ENCODE data around the gene SGMS2. TPM values are rescaled to one million over a fixed set of nuclear protein-coding genes. Genes with fewer than 3 reads are reported as not detected.

The SGMS2 gene
- total RNA-seq, 2 experiments from 2014 or later: 0.14 to 0.40 TPM

GRCh38 chr4:107906458-107907100 lies 81.8 kb downstream of the SGMS2 start:
- DNase-seq (no peak), ATAC-seq (no peak)
- H3K9me3 Mint-ChIP-seq: peaks cover 4% of the 10 kb centered on the region
- intact Hi-C loops (cut with micrococcal nuclease): no loop called here
- CTCF ChIA-PET: no interaction called here
- no peak overlapping the region for H3K27ac Mint-ChIP-seq
- H3K36me3 Mint-ChIP-seq (ENCODE audit: low read depth): no peaks in the 10 kb centered on the region
- TF ChIP-seq CTCF (IDR thresholded peaks at IDR 0.05): no peak
- H3K27me3 Mint-ChIP-seq: peaks cover 2% of the 10 kb centered on the region
- no peaks in the 10 kb centered on the region for H3K4me1 Mint-ChIP-seq (ENCODE audit: low read depth)
- H3K4me3 Mint-ChIP-seq: no peak overlapping the region
- POLR2A ChIA-PET: no interaction called here

GRCh38 chr4:107908377-107908776 lies 83.6 kb downstream of the SGMS2 start:
- ATAC-seq (no peak), DNase-seq (no peak)
- no peak overlapping the region for H3K4me3 Mint-ChIP-seq
- H3K27me3 Mint-ChIP-seq: no peaks in the 10 kb centered on the region
- H3K36me3 Mint-ChIP-seq (ENCODE audit: low read depth): no peaks in the 10 kb centered on the region
- intact Hi-C loops (cut with micrococcal nuclease): no loop called here
- H3K27ac Mint-ChIP-seq: no peak overlapping the region
- H3K9me3 Mint-ChIP-seq: peaks cover 4% of the 10 kb centered on the region
- POLR2A ChIA-PET: no interaction called here
- CTCF ChIA-PET: interaction anchor here (1.4 kb wide), 1 partner anchor 156 kb away, joined by 3 read pairs; no protein-coding TSS in a partner anchor
- TF ChIP-seq CTCF (IDR thresholded peaks at IDR 0.05): no peak
- H3K4me1 Mint-ChIP-seq (ENCODE audit: low read depth): no peaks in the 10 kb centered on the region

DNA sequence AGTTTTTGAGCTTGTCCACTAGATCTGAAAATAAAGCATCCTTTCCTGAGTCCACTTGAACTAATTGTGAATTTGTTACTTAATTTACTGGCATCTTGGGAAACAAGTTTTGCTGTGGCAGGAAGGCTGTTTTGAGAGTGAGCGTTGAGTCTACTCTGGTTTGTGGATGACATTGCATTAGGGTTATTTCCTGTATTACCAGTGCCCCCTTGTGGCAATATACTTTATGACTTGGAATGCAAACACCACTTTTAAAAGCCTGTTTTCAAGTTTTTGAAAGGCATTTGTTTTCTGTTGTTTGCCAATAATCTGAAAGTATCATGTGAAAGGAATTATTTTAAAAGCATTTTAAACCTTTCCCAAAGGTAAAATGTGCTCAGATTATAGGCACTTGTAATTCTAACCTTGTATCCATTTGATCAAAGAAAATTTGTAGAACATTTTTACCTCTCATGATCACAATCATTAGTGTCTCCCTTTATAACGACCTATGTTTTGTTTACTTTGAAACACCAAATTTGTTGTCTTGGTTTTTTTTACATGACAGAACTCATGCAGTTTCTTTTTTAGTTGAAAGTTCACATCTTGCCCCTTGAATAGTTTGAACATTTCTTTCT lies 88.7 kb downstream of the SGMS2 start:
- Mint-ChIP-seq H3K9me3 (no peaks in the 10 kb centered on the region), H3K36me3 (ENCODE audit: low read depth) (no peaks in the 10 kb centered on the region), H3K27ac (no peak overlapping the region), H3K4me3 (no peak overlapping the region), H3K27me3 (no peaks in the 10 kb centered on the region), H3K4me1 (ENCODE audit: low read depth) (no peaks in the 10 kb centered on the region)
- POLR2A ChIA-PET: no interaction called here
- peak; percentile 72 for TF ChIP-seq CTCF (IDR thresholded peaks at IDR 0.05)
- CTCF ChIA-PET: interaction anchor here (0.6 to 4.7 kb wide), 24 partner anchors 11 to 790 kb away, joined by 3 to 55 read pairs (median 4); no protein-coding TSS in a partner anchor
- ATAC-seq: peak; percentile 77
- intact Hi-C loops (cut with micrococcal nuclease): loop anchor here (1.0 kb wide), 1 partner anchor 155 kb away; no protein-coding TSS in a partner anchor
- DNase-seq: peak; percentile 45

- no peak for TF ChIP-seq CTCF (IDR thresholded peaks at IDR 0.05)
- Mint-ChIP-seq H3K36me3 (ENCODE audit: low read depth) (no peaks in the 10 kb centered on the region), H3K27ac (no peak overlapping the region), H3K27me3 (peaks cover 1% of the 10 kb centered on the region), H3K9me3 (peaks cover 2% of the 10 kb centered on the region), H3K4me1 (ENCODE audit: low read depth) (no peaks in the 10 kb centered on the region), H3K4me3 (no peak overlapping the region)
- intact Hi-C loops (cut with micrococcal nuclease): no loop called here
- DNase-seq (no peak), ATAC-seq (no peak)
- ChIA-PET CTCF (interaction anchor here (1.3 to 2.5 kb wide), 2 partner anchors 26 to 157 kb away, joined by 4 to 13 read pairs; no protein-coding TSS in a partner anchor), POLR2A (interaction anchor here (1.2 kb wide), 1 partner anchor 195 kb away, joined by 3 read pairs; the partner anchor contains the start of gene PAPSS1)
Observed at GRCh38 chr4:107915220-107915619, 90.5 kb downstream of the SGMS2 start.

- Mint-ChIP-seq H3K36me3 (ENCODE audit: low read depth) (no peaks in the 10 kb centered on the region), H3K4me1 (ENCODE audit: low read depth) (no peaks in the 10 kb centered on the region), H3K27ac (no peak overlapping the region), H3K9me3 (peaks cover 2% of the 10 kb centered on the region), H3K4me3 (no peak overlapping the region), H3K27me3 (peaks cover 1% of the 10 kb centered on the region)
- TF ChIP-seq CTCF (IDR thresholded peaks at IDR 0.05): no peak
- no peak for ATAC-seq
- no peak for DNase-seq
- POLR2A ChIA-PET: interaction anchor here (1.2 kb wide), 1 partner anchor 196 kb away, joined by 3 read pairs; the partner anchor contains the start of gene PAPSS1
- intact Hi-C loops (cut with micrococcal nuclease): no loop called here
- CTCF ChIA-PET: interaction anchor here (0.6 to 2.5 kb wide), 2 partner anchors 159 to 656 kb away, joined by 3 to 13 read pairs; no protein-coding TSS in a partner anchor
Observed at GRCh38 chr4:107916623-107917022, 91.9 kb downstream of the SGMS2 start.

Data from activated CD8-positive, alpha-beta T cell treated with anti-CD3 and anti-CD28 coated beads for 36 hours (primary cell).